GM19239 (cell line): ENCODE results near the gene POR.
"Not testable (repeated sequence)": the region's sequence is repeated elsewhere in the genome, so short reads cannot be mapped to it uniquely, and the experiment has no call there.

Experiments
- DNase-seq: peaks from one replicate; pipeline ENCODE4 v3.0.0; 2011; ENCODE audit warnings: low spot score; ENCODE audit not compliant: insufficient read length
- FAIRE-seq: peaks from 2 replicates; lab custom pipeline; 2011; peaks lifted over from hg19 to GRCh38; lab: Jason Lieb, UNC

Gene POR

GRCh38 chr7:76008156-76008687 lies 93.3 kb downstream of the POR start:
- no peak for FAIRE-seq
- DNase-seq = no peak

GRCh38 chr7:76009672-76010600 lies 95.0 kb downstream of the POR start:
- FAIRE-seq (no peak), DNase-seq (no peak)

GRCh38 chr7:76011442-76011861 lies 96.5 kb downstream of the POR start:
- FAIRE-seq = no peak
- no peak for DNase-seq

- DNase-seq (no peak), FAIRE-seq (no peak)
Measured at GRCh38 chr7:76016191-76016947, 101.4 kb downstream of the POR start.

GRCh38 chr7:76018520-76018919 lies 103.6 kb downstream of the POR start:
- not testable (repeated sequence) for DNase-seq, FAIRE-seq

GRCh38 chr7:76020031-76020714 lies 105.2 kb downstream of the POR start:
- DNase-seq (peak; percentile 68), FAIRE-seq (peak; percentile 79)

GRCh38 chr7:76022026-76022780 lies 107.2 kb downstream of the POR start:
- DNase-seq = no peak
- no peak for FAIRE-seq

GRCh38 chr7:76023002-76023401 lies 108.0 kb downstream of the POR start:
- FAIRE-seq = no peak

GRCh38 chr7:76029682-76030081 lies 114.7 kb downstream of the POR start:
- not testable (repeated sequence) for FAIRE-seq, DNase-seq

More at GRCh38 chr7:76023002-76023401, 108.0 kb downstream of the POR start:
- DNase-seq = no peak

- DNase-seq (no peak), FAIRE-seq (no peak)
Measured at GRCh38 chr7:76031964-76032363, 117.0 kb downstream of the POR start.
